Measurements from ENCODE around the gene SUPT5H. TPM values are rescaled to one million over a fixed set of nuclear protein-coding genes. Genes with fewer than 3 reads are reported as not detected.
A peak's percentile ranks its signal among the peaks of the same experiment; 100 is the strongest.

SUPT5H gene
- total RNA-seq, 1 donor from 2014 or later, result 91.4 TPM

- peaks cover 23% of the 10 kb centered on the region for H3K4me1 ChIP-seq
- H3K36me3 ChIP-seq, result peaks cover 35% of the 10 kb centered on the region
- no peak for DNase-seq
- peak overlapping the region; percentile 99 for H3K4me3 ChIP-seq
- intact Hi-C loops (cut with micrococcal nuclease), result no loop called here
- H3K27me3 ChIP-seq (ENCODE audit: low read depth), result no peaks in the 10 kb centered on the region
- no peak for TF ChIP-seq CTCF (IDR thresholded peaks at IDR 0.05; ENCODE audit: borderline replicate concordance)
- no peaks in the 10 kb centered on the region for H3K9me3 ChIP-seq (replicated peaks)
- H3K27ac ChIP-seq (replicated peaks), result no peak overlapping the region
Observed at GRCh38 chr19:39481676-39482075, 36.3 kb downstream of the SUPT5H start.

DNA sequence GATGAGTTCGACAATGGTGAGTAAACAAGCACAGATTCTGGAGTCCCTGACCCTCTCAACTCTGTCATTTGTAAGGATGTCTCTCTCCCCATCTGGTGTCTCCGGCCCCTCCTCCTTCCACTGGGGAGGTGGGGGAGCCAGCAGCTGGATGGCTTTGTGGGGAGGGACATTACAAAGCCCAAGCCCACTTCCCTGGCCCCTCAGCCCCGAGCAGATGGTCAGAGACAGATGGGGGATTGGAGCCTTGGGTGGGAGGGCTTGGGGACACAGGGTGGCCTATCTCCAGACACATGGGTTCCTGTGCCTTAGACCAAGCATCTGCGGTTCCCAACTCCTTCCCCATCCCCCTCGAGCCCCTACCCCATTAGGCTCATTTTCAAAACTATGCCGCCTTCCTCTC lies 37.8 kb downstream of the SUPT5H start:
- Histone ChIP-seq H3K4me1 (peaks cover 23% of the 10 kb centered on the region), H3K9me3 (replicated peaks) (no peaks in the 10 kb centered on the region), H3K27me3 (ENCODE audit: low read depth) (no peaks in the 10 kb centered on the region), H3K27ac (replicated peaks) (no peak overlapping the region), H3K36me3 (peaks cover 50% of the 10 kb centered on the region), H3K4me3 (no peak overlapping the region)
- intact Hi-C loops (cut with micrococcal nuclease), result no loop called here
- DNase-seq, result no peak
- TF ChIP-seq CTCF (IDR thresholded peaks at IDR 0.05; ENCODE audit: borderline replicate concordance), result no peak

DNA sequence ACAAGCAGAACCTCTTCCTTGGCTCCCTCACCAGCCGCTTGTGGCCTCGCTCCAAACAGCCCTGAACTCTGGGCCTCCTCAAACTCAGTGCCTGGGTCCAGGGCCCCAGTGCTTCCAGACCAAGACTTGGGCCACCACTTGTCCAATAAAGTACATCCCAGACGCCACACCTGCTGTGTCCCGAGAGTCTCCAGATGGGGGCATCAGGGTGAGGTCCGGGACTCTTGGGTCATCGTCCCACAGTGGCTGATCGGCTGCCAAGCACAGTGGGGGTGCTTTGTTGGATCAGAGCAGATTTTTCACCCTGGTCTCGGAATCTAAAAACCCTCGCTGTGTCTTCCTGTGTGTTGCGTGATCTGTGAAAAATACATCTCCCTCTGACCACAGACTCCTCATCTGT lies 44.4 kb downstream of the SUPT5H start:
- H3K4me1 ChIP-seq, result no peaks in the 10 kb centered on the region
- no peak overlapping the region for H3K4me3 ChIP-seq
- H3K27me3 ChIP-seq (ENCODE audit: low read depth), result no peaks in the 10 kb centered on the region
- no peak for TF ChIP-seq CTCF (IDR thresholded peaks at IDR 0.05; ENCODE audit: borderline replicate concordance)
- peaks cover 69% of the 10 kb centered on the region for H3K36me3 ChIP-seq
- DNase-seq, result no peak
- intact Hi-C loops (cut with micrococcal nuclease), result no loop called here
- no peak overlapping the region for H3K27ac ChIP-seq (replicated peaks)
- no peaks in the 10 kb centered on the region for H3K9me3 ChIP-seq (replicated peaks)

DNA sequence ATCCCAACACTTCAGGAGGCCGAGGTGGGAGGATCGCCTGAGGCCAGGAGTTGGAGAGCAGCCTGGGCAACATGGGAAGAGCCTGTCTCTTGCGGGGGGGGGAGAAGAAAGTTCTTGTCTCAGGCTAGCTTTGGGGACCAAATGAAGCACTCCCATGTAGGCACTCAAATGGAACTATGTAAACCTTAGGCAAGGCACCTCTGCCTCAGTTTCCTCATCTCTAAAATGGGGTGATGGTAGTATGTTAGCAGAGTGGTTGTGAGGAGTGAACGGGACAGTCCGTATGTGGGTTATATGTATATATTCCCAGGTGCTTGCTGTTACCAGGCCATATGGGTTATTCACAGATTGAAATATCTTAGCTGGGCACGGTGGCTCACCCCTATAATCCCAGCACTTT lies 46.8 kb downstream of the SUPT5H start:
- Histone ChIP-seq H3K36me3 (peaks cover 44% of the 10 kb centered on the region), H3K9me3 (replicated peaks) (no peaks in the 10 kb centered on the region), H3K4me3 (no peak overlapping the region), H3K27ac (replicated peaks) (no peak overlapping the region), H3K27me3 (ENCODE audit: low read depth) (peaks cover 21% of the 10 kb centered on the region), H3K4me1 (no peaks in the 10 kb centered on the region)
- intact Hi-C loops (cut with micrococcal nuclease), result no loop called here
- DNase-seq, result no peak
- no peak for TF ChIP-seq CTCF (IDR thresholded peaks at IDR 0.05; ENCODE audit: borderline replicate concordance)

DNA sequence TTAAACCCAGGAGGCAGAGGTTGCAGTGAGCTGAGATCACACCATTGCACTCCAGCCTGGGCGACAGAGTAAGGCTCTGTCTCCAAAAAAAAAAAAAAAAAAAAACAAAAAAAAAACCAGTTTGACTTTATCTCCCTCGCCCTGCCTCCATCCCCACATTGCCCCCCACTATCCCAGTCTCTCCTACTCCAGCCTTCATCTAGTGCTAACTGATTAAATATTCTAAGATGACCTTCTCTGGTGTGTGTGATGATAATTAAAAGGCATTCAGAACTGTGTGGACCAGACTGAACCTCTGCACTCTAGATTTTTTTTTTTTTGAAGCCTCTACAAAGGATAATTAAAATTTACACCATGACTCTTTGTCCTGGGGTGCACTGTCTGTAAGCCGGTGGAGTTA lies 47.4 kb downstream of the SUPT5H start:
- TF ChIP-seq CTCF (IDR thresholded peaks at IDR 0.05; ENCODE audit: borderline replicate concordance), result no peak
- Histone ChIP-seq H3K4me1 (peaks cover 3% of the 10 kb centered on the region), H3K4me3 (no peak overlapping the region), H3K27ac (replicated peaks) (no peak overlapping the region), H3K36me3 (peaks cover 39% of the 10 kb centered on the region), H3K27me3 (ENCODE audit: low read depth) (peaks cover 27% of the 10 kb centered on the region), H3K9me3 (replicated peaks) (no peaks in the 10 kb centered on the region)
- no peak for DNase-seq
- intact Hi-C loops (cut with micrococcal nuclease), result no loop called here

- Histone ChIP-seq H3K36me3 (peaks cover 20% of the 10 kb centered on the region), H3K4me3 (no peak overlapping the region), H3K9me3 (replicated peaks) (no peaks in the 10 kb centered on the region), H3K27ac (replicated peaks) (no peak overlapping the region), H3K4me1 (peaks cover 19% of the 10 kb centered on the region), H3K27me3 (ENCODE audit: low read depth) (peaks cover 45% of the 10 kb centered on the region)
- no peak for TF ChIP-seq CTCF (IDR thresholded peaks at IDR 0.05; ENCODE audit: borderline replicate concordance)
- intact Hi-C loops (cut with micrococcal nuclease), result no loop called here
- DNase-seq, result no peak
Observed at GRCh38 chr19:39494661-39495060, 49.3 kb downstream of the SUPT5H start.
